Head of caudate nucleus (tissue), 42 donors: ENCODE results near the gene DNPEP.
A peak's percentile ranks its signal among the peaks of the same experiment; 100 is the strongest.
"Not testable (repeated sequence)": the region's sequence is repeated elsewhere in the genome, so short reads cannot be mapped to it uniquely, and the experiment has no call there.

Experiments used
- DNase-seq, 42 donors: peaks; one replicate each; pipeline versions ENCODE4 v3.0.0 to v3.0.0-alpha.2; 2020 to 2021; ENCODE audit warnings: mixed read lengths in 7 of 42
- intact Hi-C: fragments of 100-400 bp; cut with DNase I; formaldehyde crosslinking; loops from one replicate; pipeline ENCODE4 v1.15.0; 2022

DNPEP gene

DNA sequence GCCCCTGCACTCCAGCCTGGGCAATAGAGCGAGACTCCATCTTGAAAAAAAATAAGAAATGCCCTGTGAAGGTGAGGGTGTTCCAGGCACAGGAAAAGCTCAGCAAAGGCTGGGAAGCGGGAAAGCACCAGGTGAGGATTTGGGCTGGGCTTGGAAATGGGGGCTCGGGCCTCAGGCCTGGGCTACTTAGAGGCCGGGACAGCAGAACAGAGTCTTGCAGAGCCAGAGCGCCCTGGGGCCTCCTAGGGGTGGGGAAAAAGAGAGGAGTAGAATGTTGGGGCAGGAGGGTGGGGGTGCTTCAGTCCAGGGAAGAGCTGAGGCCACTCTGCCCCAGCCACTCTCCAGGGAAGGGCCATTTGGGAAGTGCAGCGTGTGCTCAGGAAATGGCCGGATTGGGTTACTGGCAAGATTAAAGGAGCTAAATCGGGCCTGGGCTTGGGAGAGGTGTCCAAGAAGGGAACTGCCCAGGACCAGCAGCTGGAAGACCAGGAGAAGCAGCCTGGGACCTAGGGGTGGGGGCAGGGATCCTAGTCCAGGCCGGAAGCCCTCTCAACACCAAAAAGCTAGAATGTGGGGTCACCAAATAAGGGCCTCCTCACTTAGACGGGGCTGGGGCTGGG lies 16.7 kb upstream of the DNPEP start:
- no peak for DNase-seq
- intact Hi-C loops, result no loop called here

DNA sequence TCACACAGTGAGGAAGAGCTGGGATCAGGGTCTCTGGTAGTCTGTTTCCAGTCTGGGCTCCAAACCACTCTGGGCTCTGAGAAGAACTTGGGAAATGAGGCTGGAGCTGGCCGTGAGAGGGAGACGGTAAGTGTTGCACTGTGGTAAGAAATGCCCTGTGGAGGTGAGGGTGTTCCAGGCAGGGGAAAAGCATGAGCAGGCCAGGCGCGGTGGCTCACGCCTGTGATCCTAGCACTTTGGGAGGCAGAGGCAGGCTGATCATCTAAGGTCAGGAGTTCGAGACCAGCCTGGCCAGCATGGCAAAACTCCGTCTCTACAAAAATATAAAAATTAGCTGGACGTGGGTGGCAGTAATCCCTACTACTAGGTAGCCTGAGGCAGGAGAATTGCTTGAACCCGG lies 16.1 kb upstream of the DNPEP start:
- DNase-seq, result no peak
- intact Hi-C loops, result no loop called here

DNA sequence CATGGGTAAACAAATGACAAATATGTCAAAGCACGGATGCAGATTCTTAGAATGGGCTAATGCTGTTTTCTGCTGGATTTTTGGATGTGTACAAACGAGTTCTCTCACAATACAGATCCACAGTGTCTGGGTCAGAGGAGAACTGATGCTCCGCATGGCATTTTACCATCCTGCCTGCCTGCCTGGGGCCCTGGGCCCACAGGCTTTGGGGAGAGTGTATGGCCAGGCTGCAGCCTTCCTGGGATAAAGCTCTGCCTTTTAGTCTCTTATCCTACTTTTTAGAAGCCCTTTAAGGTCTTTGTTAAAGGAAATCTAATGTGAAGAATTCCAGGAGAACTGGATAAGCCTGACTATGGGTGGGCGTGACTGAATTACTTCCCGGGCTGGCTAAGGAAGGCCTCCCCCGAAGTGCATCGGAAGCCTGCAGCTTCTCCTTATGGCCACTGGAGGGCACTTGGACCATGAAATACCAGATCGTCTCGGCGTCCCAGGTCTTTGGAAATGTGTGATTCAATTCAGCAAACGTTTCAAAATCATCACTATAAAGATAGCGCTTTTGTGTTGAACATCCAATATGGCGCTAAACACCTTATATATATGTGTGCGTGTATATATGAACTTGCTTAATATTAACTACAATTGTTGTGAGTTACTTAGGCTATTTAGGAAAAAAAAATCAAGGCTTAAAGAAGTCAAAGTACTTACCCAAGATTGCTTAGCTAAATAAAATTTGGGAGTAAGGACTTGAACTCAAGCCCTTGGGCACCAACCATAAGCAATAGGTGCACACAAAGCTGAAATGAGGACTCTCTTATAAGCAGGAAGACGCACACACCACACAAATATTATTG lies 15.2 kb upstream of the DNPEP start:
- intact Hi-C loops, result no loop called here
- peak; percentile 49 to 93 (median 76) for DNase-seq

DNA sequence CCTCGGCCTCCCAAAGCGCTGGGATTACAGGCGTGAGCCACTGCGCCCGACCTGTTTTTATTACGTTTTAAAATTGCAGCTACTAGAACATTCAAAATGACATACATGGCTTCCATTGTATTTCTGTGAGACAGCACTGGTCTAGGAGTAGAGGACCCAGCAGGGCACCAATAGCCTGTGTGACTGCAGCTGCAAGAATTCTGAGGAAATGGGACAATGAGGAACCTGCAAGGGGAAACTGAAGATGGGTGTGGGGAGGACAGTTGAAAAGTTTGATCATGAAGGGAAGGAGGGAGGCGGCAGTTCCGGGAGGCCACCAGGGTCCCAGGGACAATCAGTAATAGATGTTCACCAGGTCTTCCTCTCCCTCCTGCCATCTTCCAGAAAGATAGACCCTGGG lies 13.9 kb upstream of the DNPEP start:
- intact Hi-C loops, result no loop called here
- no peak for DNase-seq

DNA sequence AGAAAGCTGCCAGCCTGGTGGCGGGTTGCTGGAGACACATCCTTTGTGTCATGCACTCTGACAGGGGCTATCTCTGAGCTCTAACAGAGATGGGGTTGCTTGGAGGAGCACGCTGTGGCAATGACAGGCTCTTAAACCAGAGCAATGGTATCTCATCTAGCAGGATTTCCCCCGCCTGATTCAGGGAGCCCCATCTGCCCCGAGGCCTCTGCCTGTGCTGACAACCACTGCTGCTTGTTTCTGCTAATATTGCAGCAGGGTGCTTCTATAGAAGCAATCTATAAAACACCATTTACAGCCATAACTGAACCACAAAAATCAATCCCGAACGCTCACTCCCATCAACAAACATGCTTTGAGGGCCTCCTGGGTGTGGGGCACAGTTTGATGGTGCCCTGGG lies 12.8 kb upstream of the DNPEP start:
- no peak for DNase-seq
- intact Hi-C loops, result no loop called here

DNA sequence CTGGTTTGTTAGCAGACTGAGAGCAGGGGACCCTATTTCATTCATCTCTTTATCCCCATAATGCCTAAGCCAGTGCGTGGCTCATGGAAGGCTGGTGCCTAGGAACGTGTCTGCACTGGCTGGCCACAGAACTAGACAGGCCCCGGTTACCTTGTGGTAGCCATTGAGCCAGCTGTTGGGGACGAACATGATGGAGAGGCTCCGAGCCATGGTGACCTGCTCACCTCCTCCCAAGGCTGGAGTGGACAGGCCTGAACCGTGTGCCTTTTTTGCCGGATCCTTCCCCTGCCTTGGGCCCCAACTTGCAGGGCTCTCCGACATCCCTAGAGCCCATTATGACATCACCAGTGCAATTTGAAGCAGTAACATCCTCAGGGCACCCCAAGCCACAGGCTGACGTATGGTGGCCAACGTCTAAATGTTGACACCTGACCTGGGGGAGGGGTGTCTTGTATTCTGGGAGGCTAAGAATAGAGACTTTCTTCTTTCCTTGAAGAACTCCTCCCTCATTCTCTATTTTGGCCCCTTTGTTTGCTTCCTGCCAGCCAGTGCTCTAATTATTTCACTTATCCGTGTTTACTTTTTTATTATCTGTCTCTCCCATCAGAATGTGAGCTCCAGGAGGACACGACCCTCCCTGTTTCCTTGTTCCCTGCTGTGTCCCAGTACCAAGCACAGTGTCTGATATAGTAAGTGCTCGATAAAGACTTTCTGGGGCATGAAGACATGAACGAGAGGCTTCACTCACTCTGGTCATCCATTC lies 12.2 kb upstream of the DNPEP start:
- no peak for DNase-seq
- intact Hi-C loops, result no loop called here

DNA sequence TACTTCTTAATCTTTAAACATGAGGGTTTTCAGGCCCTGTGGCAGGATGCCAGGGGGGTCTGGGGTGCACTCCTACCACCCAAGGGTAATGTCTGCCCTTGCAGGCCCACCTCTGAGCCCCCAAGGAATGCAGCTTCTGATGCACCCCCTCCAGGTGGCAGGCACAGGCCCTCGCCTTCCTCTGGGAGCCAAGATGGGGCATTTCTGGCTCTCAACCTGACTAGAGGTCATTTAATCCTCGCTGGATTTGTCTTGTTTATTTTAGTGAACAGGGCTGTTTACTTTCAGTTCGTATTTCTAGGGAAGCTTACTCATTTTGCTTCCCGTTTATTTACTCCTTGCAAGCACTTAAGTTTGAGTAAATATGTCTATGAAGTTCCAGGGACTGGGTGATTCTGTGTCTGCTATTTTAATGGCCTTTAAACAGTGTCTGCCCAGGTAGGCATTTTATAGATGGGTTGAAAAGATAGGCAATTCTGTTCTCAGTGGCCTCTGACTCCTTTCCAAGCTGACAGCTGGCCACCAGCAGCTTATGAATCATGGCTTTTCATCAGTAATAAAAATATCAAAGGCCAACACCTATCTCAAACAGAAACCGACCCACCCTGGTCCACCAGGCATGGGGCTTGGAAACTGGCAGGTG lies 11.1 kb upstream of the DNPEP start:
- DNase-seq, result no peak
- intact Hi-C loops, result no loop called here

DNA sequence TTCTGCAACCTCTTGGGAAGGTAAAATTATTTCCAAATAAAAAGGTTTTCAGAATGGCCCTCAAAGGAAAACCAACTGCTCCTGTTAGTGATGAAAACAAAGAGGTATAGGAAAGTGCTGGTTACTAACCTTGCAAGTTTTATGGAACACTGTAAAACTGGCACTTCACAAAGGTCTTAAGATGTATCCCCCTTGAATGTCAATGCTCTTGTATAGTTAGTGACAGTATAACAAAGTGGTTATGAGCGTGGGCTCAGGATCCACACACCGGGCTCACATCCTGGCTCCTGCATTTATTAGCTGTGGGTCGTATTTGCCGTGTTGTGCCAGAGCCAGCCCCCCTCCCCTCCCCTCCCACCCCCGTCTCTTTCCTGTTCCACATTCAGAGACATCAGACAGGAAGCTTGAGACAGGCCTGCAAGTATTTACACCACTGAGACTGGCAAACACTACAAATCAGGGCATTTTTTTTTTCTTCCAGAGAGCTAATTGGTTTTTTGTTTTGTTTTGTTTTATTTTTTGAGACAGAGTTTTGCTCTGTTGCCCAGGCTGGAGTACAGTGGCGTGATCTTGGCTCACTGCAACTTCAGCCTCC lies 9.2 kb upstream of the DNPEP start:
- intact Hi-C loops, result no loop called here
- DNase-seq, result no peak

DNA sequence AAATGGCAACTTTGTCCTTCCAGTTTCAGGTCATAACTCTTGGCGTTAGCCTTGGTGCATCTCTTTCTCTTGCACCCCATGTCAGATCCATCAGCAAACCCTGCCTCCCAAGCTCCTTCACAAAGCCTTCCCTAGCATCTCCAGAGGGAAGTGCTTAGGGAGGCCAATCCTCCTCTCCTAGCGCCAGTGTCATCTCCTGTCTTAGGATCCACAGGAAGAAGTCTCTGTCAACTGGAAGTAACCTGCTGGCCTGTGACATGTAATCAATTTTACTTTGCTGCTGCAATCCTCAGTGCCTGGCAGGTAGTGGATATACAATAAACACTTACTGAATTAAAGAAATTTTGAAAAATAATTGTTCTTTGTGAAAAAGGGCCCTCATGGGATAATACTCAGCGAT lies 7.9 kb upstream of the DNPEP start:
- no peak for DNase-seq
- intact Hi-C loops, result no loop called here

DNA sequence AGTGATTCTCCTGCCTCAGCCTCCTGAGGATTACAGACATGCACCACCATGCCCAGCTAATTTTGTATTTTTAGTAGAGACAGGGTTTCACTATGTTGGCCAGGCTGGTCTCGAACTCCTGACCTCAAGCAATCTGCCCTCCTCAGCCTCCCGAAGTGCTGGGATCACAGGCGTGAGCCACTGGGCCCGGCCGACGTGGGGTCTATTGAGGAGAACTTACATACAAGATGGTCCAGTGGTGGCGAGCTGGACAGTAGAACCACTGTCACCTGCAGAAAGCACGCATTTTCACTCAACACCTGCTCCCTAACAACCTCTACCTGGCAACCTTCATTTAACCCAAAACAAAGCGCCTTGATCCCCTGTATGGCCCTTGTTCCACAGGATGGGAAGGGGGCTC lies 7.3 kb upstream of the DNPEP start:
- intact Hi-C loops, DNase-seq: not testable (repeated sequence)

DNA sequence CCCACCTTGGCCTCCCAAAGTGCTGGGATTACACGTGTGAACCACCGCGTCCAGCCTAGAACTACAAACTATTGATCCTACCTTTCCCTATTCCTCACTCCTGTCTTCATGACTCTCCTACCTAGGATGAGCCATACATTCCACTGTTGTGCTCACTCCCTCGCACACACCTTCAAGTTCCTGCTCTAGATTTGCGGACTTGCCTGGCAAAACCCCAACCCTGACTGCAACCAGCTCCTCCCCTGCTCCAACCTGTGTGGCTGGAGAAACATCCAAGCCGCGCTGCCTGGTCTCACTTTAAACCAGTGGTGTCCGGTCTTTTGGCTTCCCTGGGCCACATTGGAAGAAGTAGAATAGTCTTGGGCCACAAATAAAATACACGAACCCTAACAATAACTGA lies 5.0 kb upstream of the DNPEP start:
- intact Hi-C loops, result no loop called here
- no peak for DNase-seq

DNA sequence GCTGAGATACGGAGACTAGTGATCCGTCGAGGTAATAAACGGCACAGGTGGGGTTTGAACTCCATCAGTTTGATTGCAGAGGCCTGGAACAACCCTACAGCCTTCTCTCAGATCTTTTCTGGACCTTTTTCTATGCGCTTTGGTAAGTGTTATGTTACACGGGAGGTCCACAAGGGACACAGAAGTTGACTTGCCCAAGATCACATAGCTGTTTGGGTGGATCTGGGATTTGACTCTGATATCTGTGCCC lies 1.1 kb upstream of the DNPEP start:
- intact Hi-C loops, result loop anchor here (5.0 to 10.0 kb wide), 2 partner anchors 153 to 214 kb away; partner anchors contain the start of genes CHPF, CNPPD1, RETREG2 and SLC23A3
- DNase-seq, result no peak

DNA sequence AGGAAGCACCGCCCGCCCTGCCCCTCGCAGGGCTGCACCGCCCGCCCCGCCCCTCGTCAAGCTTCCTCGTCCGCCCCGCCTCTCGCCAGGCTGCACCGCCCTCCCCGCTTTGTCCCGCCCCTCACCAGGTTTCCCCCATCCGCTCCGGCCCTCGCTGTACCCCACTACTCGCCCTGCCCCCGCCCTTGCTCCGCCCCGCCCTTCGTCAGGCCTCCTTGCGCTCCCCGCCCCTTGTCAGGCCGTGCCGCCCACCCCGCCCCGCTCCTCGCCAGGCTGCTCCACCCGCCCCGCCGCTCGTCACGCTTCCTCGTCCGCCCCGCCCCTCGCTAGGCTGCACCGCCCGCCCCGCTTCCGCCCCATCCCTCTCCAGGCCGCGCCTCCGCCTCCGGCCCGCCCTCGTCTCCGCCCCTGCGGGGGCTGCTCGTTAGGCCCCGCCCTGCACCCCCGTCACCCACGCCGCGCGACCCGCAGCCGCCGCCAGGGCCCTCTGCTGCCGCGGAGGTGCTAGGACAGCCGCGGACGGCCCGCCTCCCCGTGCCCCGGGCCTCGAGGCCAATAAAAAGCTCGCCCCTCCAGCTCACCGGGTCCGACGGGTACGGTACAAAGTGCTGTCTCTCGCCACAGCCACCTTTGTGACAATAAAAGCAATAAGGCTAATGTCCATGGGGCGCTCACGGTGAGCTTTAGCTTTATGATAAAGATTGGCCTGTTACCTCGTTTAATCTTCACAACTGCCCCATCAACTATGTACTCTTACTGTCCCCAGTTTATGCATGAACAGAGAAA lies 602 bp upstream of the DNPEP start:
- intact Hi-C loops, result loop anchor here (5.0 to 10.0 kb wide), 2 partner anchors 154 to 214 kb away; partner anchors contain the start of genes CHPF, CNPPD1, RETREG2 and SLC23A3
- DNase-seq, result peak; percentile 91 to 100 (median 99)

DNA sequence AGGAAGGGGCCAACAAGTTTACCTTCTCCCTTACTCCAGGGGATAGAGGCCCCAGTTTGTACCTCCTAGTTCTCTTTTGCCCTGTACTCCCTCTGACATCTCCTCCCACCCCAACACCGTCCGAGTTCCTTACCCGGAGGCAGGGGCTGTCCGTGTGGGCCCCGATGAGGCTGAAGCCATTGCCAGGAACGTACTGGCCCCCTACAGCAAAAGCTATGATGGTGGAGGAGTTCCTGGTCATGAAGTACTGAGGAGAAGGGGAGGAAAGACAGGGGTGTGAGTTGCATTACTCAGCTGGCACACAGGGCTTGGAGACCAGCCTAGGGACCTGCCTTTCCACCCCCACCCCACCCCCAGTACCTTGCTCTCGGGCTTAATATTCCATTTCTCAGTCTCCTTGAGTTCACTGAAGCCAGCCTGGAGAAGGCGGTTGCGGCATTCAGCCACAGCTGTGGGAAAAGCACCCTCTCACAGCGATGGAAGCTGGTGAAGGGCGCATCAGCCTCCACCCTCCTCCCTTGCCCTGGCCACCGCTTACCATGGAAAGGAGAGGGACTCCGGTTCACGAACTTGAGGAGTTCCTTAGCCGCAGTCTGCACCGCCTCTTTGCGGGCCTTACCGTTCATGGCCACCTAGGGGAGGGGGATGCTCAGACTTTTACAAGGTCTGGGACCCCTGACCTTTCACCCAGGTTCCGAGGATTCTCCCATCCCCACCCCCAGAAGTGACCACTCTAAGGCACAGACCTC lies 1.0 kb downstream of the DNPEP start:
- intact Hi-C loops, result loop anchor here (5.0 to 10.0 kb wide), 2 partner anchors 156 to 212 kb away; partner anchors contain the start of genes CHPF, CNPPD1, RETREG2 and SLC23A3

DNA sequence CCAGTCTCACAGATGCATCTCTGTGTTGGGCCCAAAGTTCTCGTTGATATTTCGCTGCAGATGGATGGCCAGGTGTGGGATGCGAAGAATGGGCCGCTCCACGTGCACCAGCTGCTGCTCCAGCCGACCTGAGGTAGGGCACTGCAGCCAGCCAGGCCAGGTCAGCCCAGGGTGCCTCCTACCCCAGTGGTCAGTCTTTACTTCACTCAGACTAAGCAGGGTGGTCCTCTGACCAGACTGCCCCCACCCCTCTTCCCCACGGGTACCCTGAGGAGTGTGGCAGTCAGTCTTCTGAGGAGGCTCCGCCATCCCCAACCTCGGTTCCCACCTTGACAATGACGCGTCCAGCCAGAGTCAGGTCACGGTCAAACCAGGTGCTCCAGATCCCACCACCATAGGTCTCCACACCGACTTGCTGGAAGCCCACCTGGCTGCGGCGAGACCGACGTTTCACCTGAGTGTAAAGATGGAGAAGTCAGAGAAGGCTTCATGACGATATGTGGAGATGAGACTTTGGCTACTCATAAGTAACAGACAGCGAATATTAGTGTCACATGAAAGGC lies 1.7 kb downstream of the DNPEP start:
- intact Hi-C loops, result loop anchor here (5.0 to 10.0 kb wide), 2 partner anchors 156 to 211 kb away; partner anchors contain the start of genes CHPF, CNPPD1, RETREG2 and SLC23A3
- no peak for DNase-seq

More for the DNA sequence above, 1.0 kb downstream of the DNPEP start:
- DNase-seq, result peak in 1 of 42 donors; percentile 16

DNA sequence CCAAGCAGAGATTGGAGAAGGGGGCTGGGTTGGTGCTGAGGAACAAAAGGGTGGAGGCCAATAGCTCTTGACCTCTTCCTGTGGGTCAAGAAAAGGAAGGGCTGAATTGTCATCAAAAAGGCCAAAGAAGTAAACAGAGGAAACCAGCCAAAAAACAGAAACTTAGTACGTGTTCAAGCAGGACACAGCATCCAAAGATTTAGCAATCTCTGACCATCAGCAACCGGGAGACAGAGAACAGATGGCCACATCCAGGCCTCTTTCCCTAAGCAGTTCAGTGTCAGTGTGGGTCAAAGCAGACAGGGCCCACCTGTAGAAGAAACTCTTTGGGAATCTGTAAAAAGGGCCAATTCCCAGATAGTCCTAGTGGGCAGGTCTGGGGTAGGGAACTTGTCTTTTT lies 2.9 kb downstream of the DNPEP start:
- intact Hi-C loops, result loop anchor here (5.0 to 10.0 kb wide), 2 partner anchors 157 to 210 kb away; partner anchors contain the start of genes CHPF, CNPPD1, RETREG2 and SLC23A3

More for the DNA sequence above, 2.9 kb downstream of the DNPEP start:
- DNase-seq, result no peak
